GM23338 (cell line): Measurements from ENCODE around the gene TMPRSS11E. TPM values are rescaled to one million over a fixed set of nuclear protein-coding genes. Genes with fewer than 3 reads are reported as not detected.

Experiments used
- ATAC-seq: fragments of 200-7000 bp; cut with Tn5 transposase; 3 replicates; pipeline ENCODE4 v1.9.1; 2020
- DNase-seq: peaks from one replicate; pipeline ENCODE4 v3.0.0-alpha.2; 2015; ENCODE audit warnings: low spot score
- H2AFZ ChIP-seq: fragments of 200-600 bp; sonication (generic); 2 replicates; pipeline ENCODE4 v1.8.0; 2016; ENCODE audit warnings: antibody characterized with exemption, mild to moderate bottlenecking, moderate library complexity
- H3F3A ChIP-seq: fragments of 200-600 bp; sonication (generic); replicated peaks from 2 replicates; pipeline ENCODE4 v1.8.0; 2017; ENCODE audit warnings: antibody characterized with exemption, mixed run types, low read depth
- H3K27ac ChIP-seq: fragments of 200-600 bp; sonication (generic); 2 replicates; pipeline ENCODE4 v1.6.1; 2016; ENCODE audit warnings: low read depth
- H3K27me3 ChIP-seq: fragments of 200-600 bp; sonication (generic); 2 replicates; pipeline ENCODE4 v1.8.0; 2016; ENCODE audit warnings: mild to moderate bottlenecking, mixed run types, moderate library complexity; ENCODE audit not compliant: insufficient read depth
- H3K36me3 ChIP-seq: fragments of 200-600 bp; sonication (generic); 2 replicates; pipeline ENCODE4 v1.8.0; 2016; ENCODE audit warnings: mild to moderate bottlenecking; ENCODE audit not compliant: insufficient read depth
- H3K4me1 ChIP-seq: fragments of 200-600 bp; sonication (generic); 2 replicates; pipeline ENCODE4 v1.8.0; 2016; ENCODE audit warnings: mild to moderate bottlenecking, moderate library complexity; ENCODE audit not compliant: insufficient read depth
- H3K4me2 ChIP-seq: fragments of 200-600 bp; sonication (generic); 2 replicates; pipeline ENCODE4 v1.7.1; 2017; ENCODE audit warnings: mixed run types
- H3K4me3 ChIP-seq: fragments of 200-600 bp; sonication (generic); 2 replicates; pipeline ENCODE4 v1.6.1; 2016; ENCODE audit warnings: mixed run types
- H3K79me2 ChIP-seq: fragments of 200-600 bp; sonication (generic); replicated peaks from 2 replicates; pipeline ENCODE4 v1.8.0; 2017; ENCODE audit warnings: mild to moderate bottlenecking; ENCODE audit not compliant: insufficient read depth
- H3K9me2 ChIP-seq: fragments of 200-600 bp; sonication (generic); 2 replicates; pipeline ENCODE4 v1.8.0; 2017; ENCODE audit not compliant: insufficient read depth
- H4K20me1 ChIP-seq: fragments of 200-600 bp; sonication (generic); replicated peaks from 2 replicates; pipeline ENCODE4 v1.8.0; 2017; ENCODE audit warnings: mild to moderate bottlenecking; ENCODE audit not compliant: insufficient read depth
- H3K27ac Mint-ChIP-seq: 2 replicates; pipeline ENCODE4 v1.8.0; 2020; ENCODE audit warnings: inconsistent platforms, mild to moderate bottlenecking, moderate library complexity, mixed read lengths
- H3K27me3 Mint-ChIP-seq: 3 replicates; pipeline ENCODE4 v1.8.0; 2022; ENCODE audit warnings: low read depth, mild to moderate bottlenecking, moderate library complexity, mixed read lengths, inconsistent platforms; ENCODE audit not compliant: insufficient read depth, poor library complexity
- H3K36me3 Mint-ChIP-seq: 3 replicates; pipeline ENCODE4 v1.8.0; 2021; ENCODE audit warnings: low read depth, mild to moderate bottlenecking, inconsistent platforms, moderate library complexity, mixed read lengths
- H3K4me1 Mint-ChIP-seq: 3 replicates; pipeline ENCODE4 v1.8.0; 2020; ENCODE audit warnings: mild to moderate bottlenecking, inconsistent platforms, mixed read lengths
- H3K4me3 Mint-ChIP-seq: 3 replicates; pipeline ENCODE4 v1.8.0; 2021; ENCODE audit warnings: moderate library complexity, mild to moderate bottlenecking, inconsistent platforms, mixed read lengths
- H3K9me3 Mint-ChIP-seq: 3 replicates; pipeline ENCODE4 v1.8.0; 2020; ENCODE audit warnings: moderate library complexity, mild to moderate bottlenecking, inconsistent platforms, mixed read lengths
- CREB1 ChIP-seq: fragments of 250-450 bp; sonication (Bioruptor Pico); IDR thresholded peaks from 2 replicates; pipeline ENCODE4 v1.5.0; 2020; ENCODE audit warnings: low read depth, mild to moderate bottlenecking, moderate library complexity
- CTCF ChIP-seq, 2 experiments: fragments of 200-600 bp in 1 of 2; sonication (generic) in 1 of 2; conservative IDR thresholded peaks; 2 replicates each; pipeline versions ENCODE4 v1.5.1 to v1.6.1; 2016 to 2017; ENCODE audit warnings: antibody characterized with exemption in 2 of 2, low read depth in 2 of 2, mild to moderate bottlenecking in 2 of 2, moderate library complexity in 1 of 2
- ETS1 ChIP-seq: IDR thresholded peaks from 2 replicates; pipeline ENCODE4 v1.6.1; 2016; ENCODE audit warnings: antibody characterized with exemption
- JUNB ChIP-seq: IDR thresholded peaks from one replicate; pipeline ENCODE4 v1.6.1; 2016; ENCODE audit warnings: antibody characterized with exemption; ENCODE audit not compliant: unreplicated experiment
- NANOG ChIP-seq: IDR thresholded peaks from 2 replicates; pipeline ENCODE4 v1.6.1; 2016; ENCODE audit warnings: antibody characterized with exemption, borderline replicate concordance
- POLR2AphosphoS5 ChIP-seq: IDR thresholded peaks from 2 replicates; pipeline ENCODE4 v1.6.1; 2016; ENCODE audit warnings: antibody characterized with exemption, low read depth
- STAT1 ChIP-seq: IDR thresholded peaks from one replicate; pipeline ENCODE4 v1.6.1; 2016; ENCODE audit warnings: antibody characterized with exemption; ENCODE audit not compliant: unreplicated experiment
- ZNF462 ChIP-seq: fragments of 250-450 bp; sonication (Bioruptor Pico); IDR thresholded peaks from 2 replicates; pipeline ENCODE4 v1.5.0; 2020; ENCODE audit warnings: mild to moderate bottlenecking, moderate library complexity
- polyA plus RNA-seq: library from polyadenylated mRNA; unstranded; fragments of >200 nt; fragmentation: Nextera tagmentation; extraction: Ambion mirVana; gene quantifications from 2 replicates; pipeline ENCODE4 v1.2.1, GENCODE V29; 2016
- total RNA-seq: library from RNA; depleted of rRNA; stranded (reverse); fragments of >200 nt; shearing (Covaris generic); gene quantifications from 2 replicates; pipeline ENCODE4 v1.2.3, GENCODE V29; 2014

Gene TMPRSS11E
- total and polyA plus RNA-seq, 2 experiments from 2014 or later: 0.44 to 1.4 TPM

- no peak for DNase-seq
- Mint-ChIP-seq H3K36me3 (peaks cover 7% of the 10 kb centered on the region; the same call in 2 of the 3 replicates), H3K27ac (no peak overlapping the region), H3K4me1 (no peaks in the 10 kb centered on the region; the same call in 1 of the 3 replicates), H3K9me3 (peaks cover 8% of the 10 kb centered on the region), H3K27me3 (no peaks in the 10 kb centered on the region), H3K4me3 (no peak overlapping the region)
- no peaks in the 10 kb centered on the region for H3F3A ChIP-seq
- ATAC-seq: no peak
- H3K4me3 ChIP-seq: no peak overlapping the region
- TF ChIP-seq NANOG: no peak
- TF ChIP-seq ETS1: no peak
- TF ChIP-seq POLR2AphosphoS5: no peak
- TF ChIP-seq JUNB: no peak
- no peak for TF ChIP-seq STAT1
- TF ChIP-seq ZNF462 (CRISPR knock-in tag): no peak
- no peak for TF ChIP-seq CREB1 (CRISPR knock-in tag)
- TF ChIP-seq CTCF (conservative IDR thresholded peaks at IDR 0.05; ENCODE audit: low read depth in 2 of 2): no peak
- 0 out of 2 replicates have a peak, but pooled peaks cover 3% of the 10 kb centered on the region for H3K4me1 ChIP-seq
- no peaks in the 10 kb centered on the region for H3K27me3 ChIP-seq
- H4K20me1 ChIP-seq: no peaks in the 10 kb centered on the region
- H3K27ac ChIP-seq: no peak overlapping the region
- H3K9me2 ChIP-seq: no peaks in the 10 kb centered on the region
- H3K4me2 ChIP-seq: no peak overlapping the region
- H3K36me3 ChIP-seq: no peaks in the 10 kb centered on the region
- no peaks in the 10 kb centered on the region for H3K79me2 ChIP-seq
- H2AFZ ChIP-seq: no peak overlapping the region
Measured at GRCh38 chr4:68499021-68499420, 51.8 kb downstream of the TMPRSS11E start.
